SU-DHL-6 (cell line): Measurements from ENCODE around the gene NFIB.

Experiments
- H2AFZ ChIP-seq: fragments of 200-600 bp; sonication (generic); 2 replicates; pipeline ENCODE4 v1.6.1; 2014; ENCODE audit warnings: low read depth, mild to moderate bottlenecking, moderate library complexity, mixed read lengths, antibody characterized with exemption, low read length; ENCODE audit not compliant: severe bottlenecking
- H3F3A ChIP-seq: fragments of 200-600 bp; shearing (Covaris generic); 2 replicates; pipeline ENCODE4 v1.6.0; 2016; ENCODE audit warnings: antibody characterized with exemption, mild to moderate bottlenecking; ENCODE audit not compliant: insufficient read depth
- H3K27ac ChIP-seq: fragments of 200-600 bp; sonication (generic); 2 replicates; pipeline ENCODE4 v1.5.1; 2016; ENCODE audit warnings: low read depth, mild to moderate bottlenecking, low read length, moderate library complexity, mixed read lengths
- H3K27me3 ChIP-seq: fragments of 200-600 bp; sonication (generic), shearing (Covaris generic); 2 replicates; pipeline ENCODE4 v1.6.0; 2014; ENCODE audit warnings: mild to moderate bottlenecking, low read length
- H3K36me3 ChIP-seq: fragments of 200-600 bp; sonication (generic); 2 replicates; pipeline ENCODE4 v1.6.1; 2014; ENCODE audit warnings: mild to moderate bottlenecking, low read length, mixed read lengths
- H3K4me2 ChIP-seq: fragments of 300-600, 200-600 bp; shearing (Covaris generic), sonication (generic); 2 replicates; pipeline ENCODE4 v1.6.0; 2014; ENCODE audit warnings: low read length, low read depth, mild to moderate bottlenecking; ENCODE audit not compliant: poor library complexity, severe bottlenecking
- H3K4me3 ChIP-seq: fragments of 200-600 bp; sonication (generic); 2 replicates; pipeline ENCODE4 v1.5.1; 2014; ENCODE audit warnings: antibody characterized with exemption, low read length, mild to moderate bottlenecking, mixed read lengths; ENCODE audit not compliant: insufficient read depth, poor library complexity, severe bottlenecking
- H3K79me2 ChIP-seq: fragments of 200-600 bp; sonication (generic); 2 replicates; pipeline ENCODE4 v1.6.1; 2014; ENCODE audit warnings: mild to moderate bottlenecking, low read length, moderate library complexity; ENCODE audit not compliant: insufficient read depth
- H3K9ac ChIP-seq: fragments of 200-600 bp; sonication (generic); 2 replicates; pipeline ENCODE4 v1.7.0; 2014; ENCODE audit warnings: mild to moderate bottlenecking, low read length
- H3K9me2 ChIP-seq: fragments of 200-600 bp; sonication (generic); replicated peaks from 2 replicates; pipeline ENCODE4 v1.6.1; 2014; ENCODE audit warnings: low read length; ENCODE audit not compliant: insufficient read depth
- H3K9me3 ChIP-seq: fragments of 200-600 bp; sonication (generic); 2 replicates; pipeline ENCODE4 v1.6.1; 2014; ENCODE audit warnings: low read length, mixed read lengths; ENCODE audit not compliant: insufficient read depth
- H4K20me1 ChIP-seq: fragments of 200-600 bp; sonication (generic); 2 replicates; pipeline ENCODE4 v1.6.1; 2014; ENCODE audit warnings: low read depth, mild to moderate bottlenecking, antibody characterized with exemption, low read length, moderate library complexity, mixed read lengths
- EZH2phosphoT487 ChIP-seq: fragments of 200-600 bp; sonication (generic), shearing (Covaris generic); conservative IDR thresholded peaks from 2 replicates; pipeline ENCODE4 v1.6.1; 2018; ENCODE audit warnings: mild to moderate bottlenecking, antibody characterized with exemption, low read length, moderate library complexity, mixed read lengths
- TF ChIP-seq, protein P1 (sequence below): fragments of 200-600 bp; sonication (generic); IDR thresholded peaks from one replicate; pipeline ENCODE4 v1.5.1; 2017; ENCODE audit warnings: antibody characterized with exemption, mild to moderate bottlenecking, low read length, moderate library complexity; ENCODE audit not compliant: insufficient read depth, poor library complexity, severe bottlenecking

NFIB gene

DNA sequence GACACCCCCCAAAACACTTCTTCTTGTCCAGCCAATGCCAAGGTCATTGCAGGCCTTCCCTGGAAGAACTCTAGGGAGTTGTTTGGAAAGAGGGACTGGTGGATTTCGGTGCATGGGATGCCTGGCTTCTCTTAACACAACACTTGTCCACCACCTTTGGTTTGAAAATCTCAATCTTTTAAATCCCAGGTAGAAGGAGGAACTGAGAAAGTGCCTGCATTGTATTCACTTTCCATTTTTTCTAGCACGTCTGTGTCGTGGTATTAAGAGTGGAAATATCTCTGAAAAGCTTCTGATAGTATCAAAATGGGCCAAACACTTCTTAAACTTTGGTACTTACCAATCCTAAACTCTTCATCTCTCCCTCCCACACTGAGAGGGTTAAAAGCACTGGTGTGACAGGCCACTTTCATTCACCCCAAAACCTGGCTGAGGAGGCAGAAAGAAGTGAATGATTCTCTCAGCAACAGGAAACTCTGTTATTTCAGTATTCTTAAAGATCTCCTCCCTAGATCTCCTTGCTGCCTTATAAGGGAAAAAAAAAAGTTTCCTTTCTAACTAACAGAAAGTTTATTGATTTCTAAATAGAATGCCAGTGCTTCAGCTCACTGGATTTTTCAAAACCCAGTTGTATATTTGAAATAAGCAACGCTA is 3.9 kb upstream of the NFIB start:
- Histone ChIP-seq H3K27me3 (no peaks in the 10 kb centered on the region), H3K4me2 (no peak overlapping the region)

DNA sequence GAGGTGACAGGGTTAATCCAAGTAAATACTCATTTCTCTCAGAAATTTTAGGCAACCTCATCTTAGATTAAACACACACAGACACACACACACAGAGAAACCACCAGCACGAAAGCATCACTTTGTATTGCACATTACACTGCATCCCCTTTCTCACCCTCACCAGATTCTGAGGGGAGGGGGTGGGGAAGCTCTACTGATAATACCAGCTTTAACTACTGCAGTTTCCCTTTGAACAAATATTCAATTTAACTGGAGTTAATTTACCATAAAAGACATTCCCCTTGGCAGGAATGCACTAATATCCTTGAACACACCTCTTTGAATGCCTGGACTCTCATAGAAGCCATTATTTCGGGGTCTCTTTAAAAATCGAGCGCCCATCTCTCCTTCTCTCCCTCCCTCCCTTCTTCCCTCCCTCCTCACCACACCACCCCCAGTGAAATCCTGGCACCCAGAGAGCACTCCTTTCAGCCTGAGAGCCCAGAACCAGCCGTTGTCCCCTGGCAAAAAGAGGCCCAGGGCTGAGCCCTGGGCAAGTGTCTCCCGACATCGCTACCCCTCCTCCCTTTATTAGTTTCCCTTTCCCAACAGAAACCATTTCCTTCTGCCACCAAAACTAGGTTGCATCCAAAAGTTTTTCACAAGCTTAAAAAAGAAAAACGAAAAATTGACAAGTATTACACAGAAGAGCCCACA is 2.8 kb upstream of the NFIB start:
- no peaks in the 10 kb centered on the region for H3K9me3 ChIP-seq
- 0 out of 2 replicates have a peak, but pooled peaks cover 4% of the 10 kb centered on the region for H3F3A ChIP-seq
- H3K9ac ChIP-seq: no peak overlapping the region
- no peak overlapping the region for H3K4me2 ChIP-seq
- H3K27ac ChIP-seq: no peak overlapping the region
- H3K4me3 ChIP-seq: no peak overlapping the region
- H3K27me3 ChIP-seq: no peaks in the 10 kb centered on the region
- H2AFZ ChIP-seq: no peak overlapping the region
- no peaks in the 10 kb centered on the region for H3K79me2 ChIP-seq
- no peak for TF ChIP-seq EZH2phosphoT487
- TF ChIP-seq, protein P1, sequence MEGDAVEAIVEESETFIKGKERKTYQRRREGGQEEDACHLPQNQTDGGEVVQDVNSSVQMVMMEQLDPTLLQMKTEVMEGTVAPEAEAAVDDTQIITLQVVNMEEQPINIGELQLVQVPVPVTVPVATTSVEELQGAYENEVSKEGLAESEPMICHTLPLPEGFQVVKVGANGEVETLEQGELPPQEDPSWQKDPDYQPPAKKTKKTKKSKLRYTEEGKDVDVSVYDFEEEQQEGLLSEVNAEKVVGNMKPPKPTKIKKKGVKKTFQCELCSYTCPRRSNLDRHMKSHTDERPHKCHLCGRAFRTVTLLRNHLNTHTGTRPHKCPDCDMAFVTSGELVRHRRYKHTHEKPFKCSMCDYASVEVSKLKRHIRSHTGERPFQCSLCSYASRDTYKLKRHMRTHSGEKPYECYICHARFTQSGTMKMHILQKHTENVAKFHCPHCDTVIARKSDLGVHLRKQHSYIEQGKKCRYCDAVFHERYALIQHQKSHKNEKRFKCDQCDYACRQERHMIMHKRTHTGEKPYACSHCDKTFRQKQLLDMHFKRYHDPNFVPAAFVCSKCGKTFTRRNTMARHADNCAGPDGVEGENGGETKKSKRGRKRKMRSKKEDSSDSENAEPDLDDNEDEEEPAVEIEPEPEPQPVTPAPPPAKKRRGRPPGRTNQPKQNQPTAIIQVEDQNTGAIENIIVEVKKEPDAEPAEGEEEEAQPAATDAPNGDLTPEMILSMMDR: no peak
- no peaks in the 10 kb centered on the region for H4K20me1 ChIP-seq
- H3K36me3 ChIP-seq: no peaks in the 10 kb centered on the region
- no peaks in the 10 kb centered on the region for H3K9me2 ChIP-seq

More for the DNA sequence above, 3.9 kb upstream of the NFIB start:
- 0 out of 2 replicates have a peak, but pooled peaks cover 7% of the 10 kb centered on the region for H3F3A ChIP-seq
- no peaks in the 10 kb centered on the region for H3K9me3 ChIP-seq
- no peaks in the 10 kb centered on the region for H3K36me3 ChIP-seq
- TF ChIP-seq EZH2phosphoT487: no peak
- TF ChIP-seq, protein P1: no peak
- no peaks in the 10 kb centered on the region for H3K79me2 ChIP-seq
- H2AFZ ChIP-seq: no peak overlapping the region
- no peak overlapping the region for H3K4me3 ChIP-seq
- H3K9me2 ChIP-seq: no peaks in the 10 kb centered on the region
- no peaks in the 10 kb centered on the region for H4K20me1 ChIP-seq
- no peak overlapping the region for H3K27ac ChIP-seq
- H3K9ac ChIP-seq: no peak overlapping the region

DNA sequence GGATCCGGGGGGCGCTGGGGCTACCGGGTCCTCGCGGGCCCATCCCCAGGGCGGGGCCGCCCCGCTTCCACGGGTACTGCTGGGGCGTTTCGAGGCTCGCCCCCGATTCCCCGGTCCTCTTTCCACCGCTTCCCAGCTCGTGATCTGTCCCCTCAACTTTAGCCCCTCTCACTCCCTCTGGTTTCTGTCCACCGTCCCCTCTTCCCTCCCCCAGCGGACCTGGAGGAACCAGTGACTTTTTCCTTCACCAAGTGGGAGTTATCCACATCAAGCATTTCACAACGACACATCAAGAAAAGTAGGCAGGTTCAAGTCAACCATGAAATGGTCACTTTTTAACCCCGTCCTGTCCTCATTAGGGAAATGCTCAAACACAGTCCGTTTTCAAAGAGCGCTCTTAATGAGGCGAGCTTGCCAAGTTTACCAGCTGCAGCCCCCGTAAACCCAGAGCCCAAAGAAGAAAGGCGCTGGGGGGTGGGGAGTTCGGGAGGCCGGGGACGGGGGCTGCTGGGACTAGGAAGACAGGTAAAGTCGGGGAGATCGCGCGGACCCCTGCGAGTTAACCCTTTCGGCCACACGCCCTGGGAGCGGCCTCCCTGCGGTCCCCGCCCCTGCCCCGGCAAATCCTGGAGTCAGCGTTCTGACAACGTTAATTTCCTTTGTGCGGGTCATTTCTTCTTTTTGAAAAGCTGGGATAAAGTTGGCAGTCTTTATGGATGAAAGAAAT is 2.1 kb upstream of the NFIB start:
- Histone ChIP-seq H3K9ac (no peak overlapping the region), H3K4me3 (no peak overlapping the region), H4K20me1 (no peaks in the 10 kb centered on the region), H3K27ac (no peak overlapping the region), H3K9me3 (no peaks in the 10 kb centered on the region), H3K4me2 (no peak overlapping the region), H3K36me3 (no peaks in the 10 kb centered on the region), H3K27me3 (no peaks in the 10 kb centered on the region), H3F3A (no peaks in the 10 kb centered on the region), H3K79me2 (no peaks in the 10 kb centered on the region), H3K9me2 (no peaks in the 10 kb centered on the region), H2AFZ (no peak overlapping the region)
- TF ChIP-seq, protein P1: no peak
- no peak for TF ChIP-seq EZH2phosphoT487
